Esophagus squamous epithelium (tissue), 5 donors: Measurements from ENCODE around the gene FAM83F. TPM values are rescaled to one million over a fixed set of nuclear protein-coding genes. Genes with fewer than 3 reads are reported as not detected.

Experiments used
- DNase-seq: peaks from one replicate; lab custom pipeline; 2025; lab: John Stamatoyannopoulos, UW
- H3K27ac ChIP-seq, 4 donors: fragments of 200-600 bp; sonication (generic); one replicate each; pipeline ENCODE4 v1.5.1; 2016 to 2019; ENCODE audit warnings: mild to moderate bottlenecking in 1 of 4
- H3K27me3 ChIP-seq, 4 donors: fragments of 200-600 bp; sonication (generic); 1 replicate in 3 of 4; 2 replicates in 1 of 4; pipeline versions ENCODE4 v1.5.1 to v1.6.0; 2017 to 2021; ENCODE audit warnings: antibody characterized with exemption in 1 of 4
- H3K36me3 ChIP-seq, 3 donors: fragments of 200-600 bp; sonication (generic); one replicate each; pipeline ENCODE4 v1.5.1; 2016 to 2019
- H3K4me1 ChIP-seq, 3 donors: fragments of 200-600 bp; sonication (generic); one replicate each; pipeline ENCODE4 v1.5.1; 2017 to 2019
- H3K4me3 ChIP-seq, 4 donors: fragments of 200-600 bp; sonication (generic); 1 replicate in 3 of 4; 2 replicates in 1 of 4; pipeline ENCODE4 v1.5.1; 2016 to 2019; ENCODE audit warnings: mild to moderate bottlenecking in 2 of 4, moderate library complexity in 1 of 4
- H3K9me3 ChIP-seq, 3 donors: fragments of 200-600 bp; sonication (generic); one replicate each; pipeline ENCODE4 v1.5.1; 2016 to 2019
- POLR2A ChIP-seq, 4 donors: fragments of 450-650 bp; IDR thresholded peaks; one replicate each; pipeline ENCODE4 v1.6.1; 2017; ENCODE audit warnings: antibody characterized with exemption in 4 of 4, mild to moderate bottlenecking in 4 of 4, moderate library complexity in 3 of 4
- WGBS, 2 donors: methylation state at CpG; one replicate each; pipeline ENCODE4 v1.1.5; 2018; 5-methylcytosine and 5-hydroxymethylcytosine counted together
- intact Hi-C: fragments of 100-400 bp; cut with DNase I; formaldehyde crosslinking; loops from one replicate; pipeline ENCODE4 v1.15.0; 2022
- total RNA-seq, 4 donors: library from RNA; depleted of rRNA; stranded (reverse); fragments of >200 nt; gene quantifications; one replicate each; pipeline ENCODE4 v1.1.0, GENCODE V29; 2016
- TF ChIP-seq, protein P1 (sequence below), 6 experiments: fragments of 450-650 bp in 4 of 6; fragments of 200-600 bp in 2 of 6; sonication (generic) in 2 of 6; IDR thresholded peaks; one replicate each; pipeline ENCODE4 v1.5.1; 2016 to 2019; ENCODE audit warnings: antibody characterized with exemption in 6 of 6, mild to moderate bottlenecking in 4 of 6, moderate library complexity in 4 of 6
- donor health status: DM: yes; HTN: yes; CAD: no.

The FAM83F gene
- total RNA-seq, 4 donors from 2014 or later: 25.5 to 39.2 (median 29.6) TPM

DNA sequence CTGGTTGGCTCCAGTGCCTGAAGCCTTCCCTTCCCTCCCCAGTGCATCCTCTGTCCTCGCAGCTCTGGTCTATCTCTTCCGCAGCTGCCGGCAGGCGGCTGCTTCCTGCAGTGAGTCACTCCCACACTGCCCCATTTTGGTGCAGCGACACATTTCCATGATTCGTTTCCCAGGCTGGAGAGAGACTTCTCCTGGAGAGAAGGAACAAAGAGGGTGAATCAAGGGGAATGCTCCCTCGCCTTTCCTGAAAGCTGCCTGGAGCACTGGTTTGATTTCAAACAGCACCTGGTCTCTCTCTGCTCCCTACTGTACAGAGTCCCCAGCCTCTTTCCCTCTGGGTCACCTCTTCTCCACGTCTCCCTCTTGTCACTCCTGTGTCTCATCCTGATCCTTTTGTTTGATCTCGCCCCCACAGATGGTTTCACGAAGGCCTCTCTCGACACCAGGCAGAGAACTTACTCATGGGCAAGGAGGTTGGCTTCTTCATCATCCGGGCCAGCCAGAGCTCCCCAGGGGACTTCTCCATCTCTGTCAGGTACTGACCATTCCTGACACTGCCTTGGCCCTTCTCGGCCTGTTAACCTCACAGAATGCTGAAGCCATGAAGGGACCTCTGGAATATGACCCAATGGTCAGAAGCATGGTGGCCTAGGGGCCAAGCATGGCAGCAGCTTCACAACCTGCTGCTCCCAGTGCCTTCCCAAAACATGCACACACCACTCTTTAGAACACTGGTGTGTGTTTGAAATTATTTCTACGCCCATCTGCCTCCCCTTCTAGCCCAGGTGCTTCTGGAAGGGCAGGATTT is 34.9 kb upstream of the FAM83F start, which contains the start of gene TMA7B:
Gene TMA7B, plus strand, starts transcription at position 758 of the 808 bp plus-strand sequence. CDS start 3,978 bp downstream, outside the sequence.
- peak within 1 kb of the TSS in 1 of 4 donors; percentile 48 for H3K27ac ChIP-seq
- no peak for DNase-seq
- TF ChIP-seq, protein P1, sequence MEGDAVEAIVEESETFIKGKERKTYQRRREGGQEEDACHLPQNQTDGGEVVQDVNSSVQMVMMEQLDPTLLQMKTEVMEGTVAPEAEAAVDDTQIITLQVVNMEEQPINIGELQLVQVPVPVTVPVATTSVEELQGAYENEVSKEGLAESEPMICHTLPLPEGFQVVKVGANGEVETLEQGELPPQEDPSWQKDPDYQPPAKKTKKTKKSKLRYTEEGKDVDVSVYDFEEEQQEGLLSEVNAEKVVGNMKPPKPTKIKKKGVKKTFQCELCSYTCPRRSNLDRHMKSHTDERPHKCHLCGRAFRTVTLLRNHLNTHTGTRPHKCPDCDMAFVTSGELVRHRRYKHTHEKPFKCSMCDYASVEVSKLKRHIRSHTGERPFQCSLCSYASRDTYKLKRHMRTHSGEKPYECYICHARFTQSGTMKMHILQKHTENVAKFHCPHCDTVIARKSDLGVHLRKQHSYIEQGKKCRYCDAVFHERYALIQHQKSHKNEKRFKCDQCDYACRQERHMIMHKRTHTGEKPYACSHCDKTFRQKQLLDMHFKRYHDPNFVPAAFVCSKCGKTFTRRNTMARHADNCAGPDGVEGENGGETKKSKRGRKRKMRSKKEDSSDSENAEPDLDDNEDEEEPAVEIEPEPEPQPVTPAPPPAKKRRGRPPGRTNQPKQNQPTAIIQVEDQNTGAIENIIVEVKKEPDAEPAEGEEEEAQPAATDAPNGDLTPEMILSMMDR (IDR thresholded peaks at IDR 0.05): peak in 3 of 6 experiments; percentile 28 to 48 (median 41)
- no peak for TF ChIP-seq POLR2A (IDR thresholded peaks at IDR 0.05)
- intact Hi-C loops: no loop called here
- no peak within 1 kb of the TSS for H3K4me3 ChIP-seq
- peaks cover 0 to 16% (median 11%) of the 10 kb centered on the region in 3 donors for H3K4me1 ChIP-seq
- no peaks in the 10 kb centered on the region for H3K9me3 ChIP-seq
- WGBS, 2 donors: 62 to 65% methylated on average over 9 to 10 of the region's 14 CpGs
- H3K36me3 ChIP-seq: no peaks in the 10 kb centered on the region
- peaks cover 0 to 72% (median 0%) of the 10 kb centered on the region in 4 donors for H3K27me3 ChIP-seq

DNA sequence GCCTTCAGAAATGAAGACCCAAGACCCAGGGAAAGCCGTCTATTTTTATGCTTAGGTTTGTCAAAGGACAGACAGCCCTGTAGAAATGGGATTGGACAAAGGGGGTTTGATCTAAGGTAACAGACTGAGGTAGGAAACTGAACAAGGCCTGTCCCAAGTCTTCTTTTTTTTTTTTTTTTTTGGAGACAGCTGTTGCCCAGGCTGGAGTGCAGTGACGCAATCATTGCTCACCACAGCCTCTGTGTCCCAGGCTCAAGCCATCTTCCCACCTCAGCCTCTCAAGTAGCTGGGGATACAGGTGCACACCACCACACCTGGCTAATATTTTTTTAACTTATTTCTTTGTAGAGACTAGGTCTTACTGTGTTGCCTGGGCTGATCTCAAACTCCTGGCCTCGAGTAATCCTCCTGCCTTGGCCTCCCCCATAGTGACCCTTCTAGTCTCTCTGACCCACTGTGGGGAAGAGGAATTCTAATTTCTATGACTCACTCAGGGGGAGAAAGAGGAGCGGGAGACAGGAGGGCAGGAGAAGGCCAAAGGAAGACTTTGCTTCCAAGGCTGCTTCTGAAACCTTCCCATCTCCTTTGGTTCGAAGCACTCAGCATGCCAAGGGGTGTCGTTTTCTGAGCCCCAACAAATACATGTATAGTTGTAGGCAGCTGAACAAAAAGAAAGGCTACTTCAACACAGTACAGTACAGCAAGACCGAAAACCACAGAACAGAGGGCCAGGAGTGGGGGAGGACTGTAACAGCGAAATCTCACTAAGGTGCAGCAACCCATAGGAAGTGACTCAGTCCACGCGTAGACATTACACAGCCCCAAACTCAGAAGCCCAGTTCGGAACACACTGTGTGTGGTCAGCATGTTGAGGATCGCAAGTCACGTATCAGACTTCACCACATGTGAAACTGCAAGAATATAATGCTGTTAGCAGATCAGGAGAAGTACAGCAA is 33.7 kb upstream of the FAM83F start:
- DNase-seq: no peak
- Histone ChIP-seq H3K36me3 (no peaks in the 10 kb centered on the region), H3K27me3 (peaks cover 0 to 84% (median 0%) of the 10 kb centered on the region in 4 donors), H3K4me1 (peaks cover 0 to 17% (median 7%) of the 10 kb centered on the region in 3 donors), H3K9me3 (no peaks in the 10 kb centered on the region), H3K4me3 (no peak overlapping the region), H3K27ac (peak overlapping the region in 1 of 4 donors; percentile 48)
- TF ChIP-seq, protein P1 (IDR thresholded peaks at IDR 0.05): no peak
- no peak for TF ChIP-seq POLR2A (IDR thresholded peaks at IDR 0.05)
- WGBS, 2 donors: 63 to 76% methylated on average over 12 to 13 of the region's 13 CpGs
- intact Hi-C loops: no loop called here

DNA sequence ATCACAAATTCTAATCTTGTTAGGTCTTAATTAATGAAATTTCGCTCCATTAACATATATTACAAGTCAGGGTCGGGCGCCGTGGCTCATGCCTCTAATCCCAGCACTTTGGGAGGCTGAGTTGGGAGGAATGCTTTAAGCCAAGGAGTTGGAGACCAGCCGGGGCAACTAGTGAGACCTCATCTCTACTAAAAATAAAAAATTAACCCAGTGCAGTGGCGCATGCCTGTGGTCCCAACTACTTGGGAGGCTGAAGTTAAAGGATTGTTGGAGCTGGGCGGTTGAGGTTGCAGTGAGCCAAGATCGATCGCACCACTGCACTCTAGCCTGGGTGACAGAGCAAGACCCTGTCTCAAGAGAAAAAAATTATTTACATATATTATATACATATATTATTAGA is 32.7 kb upstream of the FAM83F start:
- DNase-seq: no peak
- TF ChIP-seq, protein P1 (IDR thresholded peaks at IDR 0.05): no peak
- no peak for TF ChIP-seq POLR2A (IDR thresholded peaks at IDR 0.05)
- no peaks in the 10 kb centered on the region for H3K9me3 ChIP-seq
- H3K4me3 ChIP-seq: no peak overlapping the region
- intact Hi-C loops: no loop called here
- H3K36me3 ChIP-seq: no peaks in the 10 kb centered on the region
- no peak overlapping the region for H3K27ac ChIP-seq
- WGBS, 2 donors: 78 to 92% methylated on average over 8 to 9 of the region's 9 CpGs
- peaks cover 0 to 25% (median 16%) of the 10 kb centered on the region in 3 donors for H3K4me1 ChIP-seq
- H3K27me3 ChIP-seq: peaks cover 0 to 88% (median 0%) of the 10 kb centered on the region in 4 donors

DNA sequence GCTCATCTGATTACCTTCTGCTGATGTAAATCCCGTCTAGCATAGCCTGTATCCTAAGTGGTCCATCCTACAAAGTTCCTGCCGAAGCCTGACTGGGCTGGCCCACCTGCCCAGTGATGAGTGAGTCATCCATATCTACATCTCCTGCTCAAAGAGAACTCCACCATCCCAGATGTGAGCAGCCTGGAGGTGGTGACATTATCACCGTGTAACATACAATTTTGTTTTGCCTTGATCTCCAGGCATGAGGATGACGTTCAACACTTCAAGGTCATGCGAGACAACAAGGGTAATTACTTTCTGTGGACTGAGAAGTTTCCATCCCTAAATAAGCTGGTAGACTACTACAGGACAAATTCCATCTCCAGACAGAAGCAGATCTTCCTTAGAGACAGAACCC is 29.0 kb upstream of the FAM83F start:
- no peak for TF ChIP-seq POLR2A (IDR thresholded peaks at IDR 0.05)
- TF ChIP-seq, protein P1 (IDR thresholded peaks at IDR 0.05): no peak
- Histone ChIP-seq H3K4me1 (peaks cover 0 to 27% (median 14%) of the 10 kb centered on the region in 3 donors), H3K27me3 (peaks cover 0 to 84% (median 0%) of the 10 kb centered on the region in 4 donors), H3K9me3 (no peaks in the 10 kb centered on the region), H3K36me3 (no peaks in the 10 kb centered on the region), H3K27ac (no peak overlapping the region), H3K4me3 (no peak overlapping the region)
- WGBS, 2 donors: 43 to 64% methylated on average over 4 to 5 of the region's 5 CpGs
- intact Hi-C loops: no loop called here
- no peak for DNase-seq
